ENCODE results near the gene UBE2J1.

GRCh38 chr6:89351671-89352277 lies 748 bp downstream of the UBE2J1 start:
- TF ChIP-seq CTCF (IDR thresholded peaks at IDR 0.05 in 8 of 11, conservative IDR thresholded peaks at IDR 0.05 in 3 of 11) (no peak), POLR2AphosphoS5 (IDR thresholded peaks at IDR 0.05) (no peak), POLR2A (IDR thresholded peaks at IDR 0.05) (no peak)

Measured in spleen (tissue), 7 donors.